GM18508 (cell line): Measurements from ENCODE around the gene DNAJC15.

ENCODE experiments used
- ATAC-seq: cut with Tn5 transposase; IDR thresholded peaks from one replicate; pipeline ENCODE4 v1.9.1; 2021; ENCODE audit warnings: moderate number of reproducible peaks; ENCODE audit not compliant: insufficient read depth, unreplicated experiment

The DNAJC15 gene

DNA sequence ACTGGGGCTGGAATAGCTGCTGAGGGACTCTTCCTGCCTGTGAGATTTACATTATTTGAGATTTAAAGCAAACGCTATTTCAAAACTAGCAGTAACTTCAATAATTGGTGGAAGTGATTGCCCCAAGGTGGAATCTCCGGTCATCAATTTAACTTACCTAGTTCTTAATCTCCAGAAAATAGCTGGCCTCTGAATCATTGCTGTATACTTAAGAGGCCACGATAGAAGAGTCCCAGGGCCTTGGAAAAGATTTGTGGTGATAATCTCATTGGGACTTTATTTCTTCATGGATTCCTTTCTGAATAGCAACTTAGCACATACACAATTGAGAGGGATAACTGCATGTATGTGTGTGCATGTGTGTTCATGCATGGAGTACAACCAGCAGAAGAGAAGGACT lies 120.2 kb downstream of the DNAJC15 start:
- no peak for ATAC-seq

DNA sequence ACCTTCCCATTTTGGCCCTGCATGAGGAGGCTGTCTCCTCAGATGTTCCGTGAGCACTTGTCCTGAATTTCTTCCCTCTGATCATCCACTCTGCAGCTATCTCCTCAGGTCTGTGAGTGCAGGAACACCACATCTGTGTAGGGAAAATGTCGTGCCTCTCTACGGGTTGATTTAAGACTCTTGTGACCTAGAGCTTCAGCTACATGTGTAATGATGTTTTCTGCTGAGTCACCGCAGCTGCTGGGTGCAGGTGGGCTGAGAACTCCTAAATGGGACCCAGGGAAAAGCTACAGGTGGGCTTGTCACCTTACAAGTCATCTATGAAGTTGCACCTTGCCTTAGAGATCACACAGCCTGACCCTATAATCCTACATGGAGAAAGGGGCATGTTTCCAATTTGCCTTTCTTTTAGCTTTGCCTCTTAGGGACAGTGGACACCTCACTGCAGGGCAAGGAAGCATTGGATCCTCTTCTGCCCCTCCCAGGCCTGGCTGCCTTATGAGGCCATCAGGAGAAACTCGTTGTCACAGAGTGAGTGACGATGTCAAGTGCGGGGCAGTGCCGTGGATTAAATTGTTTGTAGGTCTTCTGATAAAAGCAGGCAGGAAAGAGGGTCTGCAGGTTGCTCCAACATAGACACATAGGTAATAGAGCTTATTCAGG lies 122.3 kb downstream of the DNAJC15 start:
- no peak for ATAC-seq

DNA sequence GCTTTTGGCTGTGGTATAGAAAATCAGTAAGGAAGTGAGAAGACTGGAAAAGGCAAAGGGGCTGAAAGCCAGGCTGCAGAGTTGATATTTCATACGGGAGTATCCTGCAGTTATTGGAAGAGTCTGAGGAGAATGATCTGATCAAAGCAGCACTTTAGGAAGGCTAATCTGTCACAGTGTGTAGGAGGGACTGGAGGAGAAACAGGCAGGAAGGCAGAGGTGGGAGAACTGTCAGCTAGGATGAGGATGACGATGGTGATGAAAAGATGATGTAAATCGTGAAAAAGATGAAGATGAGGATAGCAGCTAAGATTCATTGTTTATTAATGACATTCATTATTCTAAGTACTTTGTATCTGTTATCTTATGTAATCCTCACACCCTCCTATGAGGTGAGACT lies 123.0 kb downstream of the DNAJC15 start:
- ATAC-seq: no peak

DNA sequence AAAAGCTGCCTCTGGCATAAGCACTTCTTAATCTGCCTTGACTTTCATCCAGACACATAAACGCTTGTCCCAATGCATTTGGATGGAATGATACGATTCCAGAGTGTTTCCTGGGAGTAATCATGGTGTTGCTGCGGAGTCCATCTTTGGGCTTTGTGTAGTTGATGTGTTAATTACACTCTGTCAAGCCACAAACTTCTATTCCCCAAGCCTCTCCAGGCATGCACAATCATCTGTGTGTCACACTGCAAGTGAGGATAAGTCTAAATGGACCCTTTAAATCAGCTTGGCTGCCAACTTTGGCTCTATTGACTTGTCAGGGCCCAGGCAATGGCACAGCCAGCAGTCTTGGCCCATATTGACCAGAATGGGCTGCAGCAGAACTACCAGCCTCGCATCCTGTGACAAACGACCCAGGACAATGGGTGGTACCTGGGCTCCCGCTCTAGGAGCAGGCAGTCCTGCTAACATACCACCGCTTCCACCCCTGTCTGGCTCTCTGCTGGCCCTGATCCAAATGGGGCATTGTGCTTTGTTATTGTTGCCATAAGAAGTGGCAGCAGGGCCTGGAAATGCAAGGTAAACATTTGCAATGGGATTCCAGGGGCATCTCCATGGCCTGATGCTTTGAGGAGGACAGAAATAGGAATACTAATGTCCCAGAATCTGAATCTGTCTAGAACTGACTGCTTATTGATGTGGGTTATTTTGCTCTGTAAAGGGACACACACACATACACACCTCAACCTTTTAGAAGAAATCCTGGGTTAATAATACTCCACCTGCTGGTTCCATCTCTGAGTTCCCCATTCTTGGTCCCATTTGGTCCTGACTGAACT lies 127.2 kb downstream of the DNAJC15 start:
- ATAC-seq: no peak

DNA sequence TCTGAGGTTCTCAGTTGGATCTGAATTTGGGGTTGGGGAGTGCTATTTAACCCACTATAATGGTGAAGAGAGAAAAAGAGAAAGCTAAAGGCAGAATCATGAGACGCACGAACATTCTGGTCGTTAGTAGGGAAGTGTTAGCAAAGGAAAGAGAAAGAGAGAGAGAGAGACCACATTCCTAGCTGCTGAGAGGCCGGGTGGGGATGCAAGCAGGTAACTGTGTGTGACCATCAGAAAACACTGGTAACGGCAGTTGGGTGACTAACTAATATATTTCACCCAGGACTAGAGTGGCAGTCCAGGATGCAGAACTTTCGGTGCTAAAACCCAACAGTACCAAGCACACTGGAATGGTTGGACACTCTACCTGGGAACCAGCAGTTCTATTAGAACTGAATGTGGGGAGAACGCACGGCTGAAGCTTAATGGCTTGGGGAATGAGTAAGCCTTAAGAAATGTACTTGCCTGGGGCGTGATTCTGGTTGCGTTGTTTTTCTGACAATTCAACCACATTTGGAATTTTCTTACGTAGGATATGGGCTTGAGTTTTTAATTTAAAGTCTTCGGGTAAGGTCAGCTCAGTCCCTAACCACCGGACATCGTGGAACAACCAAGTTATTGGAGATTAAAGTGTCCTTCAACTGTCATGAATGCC lies 130.2 kb downstream of the DNAJC15 start:
- ATAC-seq: no peak

DNA sequence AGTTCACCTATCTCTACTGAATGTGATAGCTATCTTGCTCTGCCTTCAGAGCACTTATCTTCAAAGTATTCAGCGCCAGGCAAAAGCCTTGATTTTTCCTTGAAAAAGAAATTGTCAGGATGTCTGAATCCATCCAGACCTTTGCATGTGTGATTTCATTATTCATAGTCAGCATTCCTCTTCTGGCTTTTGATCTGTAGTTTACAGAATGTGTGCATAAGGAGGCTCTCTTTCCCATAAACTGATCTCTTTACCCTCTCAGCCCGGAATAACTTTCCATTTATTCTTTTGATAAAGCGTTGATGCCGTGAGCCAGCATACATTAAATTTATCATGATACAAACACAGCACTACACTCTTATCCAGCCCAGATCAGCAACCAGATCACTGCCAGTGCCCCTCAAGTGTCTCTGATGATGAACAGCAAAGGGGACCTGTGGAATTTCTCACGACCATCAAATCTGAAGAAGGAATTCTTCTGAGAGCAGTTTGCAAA lies 130.8 kb downstream of the DNAJC15 start:
- ATAC-seq: no peak

DNA sequence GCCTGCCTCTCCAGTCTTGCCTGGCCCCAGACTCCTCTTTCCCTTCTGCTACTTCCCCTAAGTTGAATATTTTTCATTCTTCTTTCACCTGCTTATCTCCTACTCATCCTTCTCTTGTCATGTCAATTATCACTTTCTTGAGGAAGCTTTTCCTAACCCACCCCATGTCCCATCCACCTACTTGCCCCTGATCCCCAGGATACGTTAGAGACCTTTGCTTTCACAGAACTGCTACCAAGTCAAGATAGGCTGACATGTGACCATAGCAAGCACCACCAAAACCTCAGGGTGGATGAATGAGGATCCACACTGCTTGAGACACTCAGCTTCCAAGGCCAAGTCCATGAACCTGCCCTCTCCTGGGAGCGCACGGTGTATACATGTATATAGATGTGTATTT lies 131.5 kb downstream of the DNAJC15 start:
- ATAC-seq: no peak

DNA sequence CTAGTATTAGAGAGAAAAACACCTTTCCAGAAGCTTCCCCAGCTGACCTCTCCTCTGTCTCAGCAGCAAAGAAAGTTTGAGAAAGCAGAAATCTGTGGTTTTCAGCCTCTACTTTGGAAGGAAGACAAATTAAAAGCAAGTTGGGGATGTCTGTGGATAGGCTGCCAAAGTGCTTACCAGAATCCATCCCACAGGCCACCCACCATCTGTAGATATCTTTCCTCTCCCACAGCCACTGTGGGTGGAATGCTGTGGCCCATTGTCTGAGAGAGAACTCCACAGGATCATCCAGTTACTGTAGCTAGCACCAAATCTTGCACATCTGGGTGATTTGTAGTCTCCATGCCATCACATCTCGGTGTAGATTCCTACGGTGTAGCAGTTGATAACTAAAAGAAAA lies 133.5 kb downstream of the DNAJC15 start:
- no peak for ATAC-seq

DNA sequence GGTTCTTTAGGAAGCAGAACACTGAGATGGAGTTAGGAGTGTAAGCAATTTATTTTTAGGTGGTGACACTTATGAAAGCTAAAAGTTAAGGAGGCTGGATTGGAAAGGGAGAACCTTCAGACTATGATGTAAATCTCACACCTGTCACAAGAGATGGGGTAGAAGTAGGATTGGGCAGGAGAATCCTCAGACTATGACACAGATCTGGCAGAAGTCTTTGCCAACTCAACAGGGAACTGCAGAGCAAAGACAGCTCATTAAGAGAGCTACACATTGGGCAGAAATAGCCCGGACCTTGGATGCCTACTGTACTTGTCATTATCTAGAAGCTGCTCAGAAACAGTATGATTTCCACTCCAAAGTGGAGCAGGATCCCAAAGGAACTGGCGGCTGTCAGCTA lies 134.4 kb downstream of the DNAJC15 start:
- no peak for ATAC-seq

DNA sequence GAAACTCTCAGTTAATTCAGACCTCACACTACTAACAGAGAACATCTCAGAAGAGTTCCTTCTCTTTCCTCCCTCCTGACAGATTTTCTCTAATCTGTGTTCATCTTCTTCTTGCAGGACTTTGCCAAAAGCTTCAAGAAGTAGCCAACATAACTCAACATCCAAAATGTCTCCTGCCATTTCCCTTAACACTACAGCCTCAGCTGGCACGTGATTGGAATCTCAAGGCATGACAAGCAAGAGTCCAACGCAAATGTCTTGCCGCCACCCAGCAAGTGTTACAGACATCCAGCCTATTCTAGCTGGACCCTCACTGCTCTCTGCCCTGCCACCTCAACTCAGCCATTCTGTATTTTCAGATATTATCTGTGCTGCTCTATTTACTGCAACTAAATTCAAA lies 135.1 kb downstream of the DNAJC15 start:
- no peak for ATAC-seq

DNA sequence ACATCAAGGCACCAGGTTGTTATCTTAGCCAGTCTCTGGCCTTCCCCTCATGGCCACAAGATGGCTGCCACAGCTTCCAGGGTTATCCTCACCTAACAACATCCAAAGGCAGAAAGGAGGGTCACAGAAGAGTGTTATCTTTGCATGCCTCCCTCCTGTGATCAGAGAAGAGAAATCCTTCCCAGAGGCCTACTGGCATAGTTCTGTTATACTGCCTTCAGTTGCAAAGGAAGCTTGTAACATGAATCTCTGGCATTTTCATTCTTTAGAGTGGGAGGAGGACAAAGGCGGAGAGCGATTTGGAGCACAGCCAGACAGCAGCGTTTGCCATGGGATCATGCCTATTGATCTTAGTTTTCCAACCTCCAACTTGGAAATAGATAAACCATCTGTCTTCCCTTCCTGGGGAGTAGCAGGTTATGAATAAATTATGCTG lies 135.7 kb downstream of the DNAJC15 start:
- ATAC-seq: no peak
